ENCODE data around the gene GPHA2.

- TF ChIP-seq POLR2AphosphoS5 (IDR thresholded peaks at IDR 0.05; ENCODE audit: borderline replicate concordance, low read depth, low read length) (no peak), EZH2 (IDR thresholded peaks at IDR 0.05) (no peak)
Measured at GRCh38 chr11:64918017-64918416, 17.7 kb downstream of the GPHA2 start.
